Globus pallidus (tissue), 1 donor: Measurements from ENCODE around the gene NOBOX.
"Not testable (repeated sequence)": the region's sequence is repeated elsewhere in the genome, so short reads cannot be mapped to it uniquely, and the experiment has no call there.

Experiments used
- DNase-seq: peaks from one replicate; pipeline ENCODE4 v3.0.0-alpha.2; 2015; ENCODE audit warnings: low spot score

The NOBOX gene

DNA sequence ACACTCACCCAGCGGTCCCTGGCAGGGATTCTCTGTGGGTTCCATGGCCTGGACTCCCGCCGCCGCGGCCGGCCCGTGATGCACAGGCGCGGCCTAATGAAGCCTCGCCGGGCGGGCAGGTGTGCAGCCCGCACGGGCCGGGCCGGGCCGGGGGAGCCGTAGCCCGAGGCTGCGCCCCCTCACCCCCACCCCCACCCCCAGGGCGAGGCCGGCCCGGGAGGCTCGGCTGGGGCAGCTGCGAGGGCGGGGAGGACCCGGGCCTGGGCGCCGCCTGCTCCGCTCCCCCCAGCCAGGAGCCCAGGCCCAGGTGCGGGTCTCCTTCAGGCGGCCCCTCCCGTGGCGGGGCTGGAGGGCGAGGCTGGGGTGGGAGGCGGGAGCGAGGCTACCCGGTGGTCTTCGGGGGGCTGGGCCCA is at the start of gene NOBOX:
TSS of gene NOBOX (minus strand) at position 45 of the 413 bp plus-strand sequence.
- no peak for DNase-seq

DNA sequence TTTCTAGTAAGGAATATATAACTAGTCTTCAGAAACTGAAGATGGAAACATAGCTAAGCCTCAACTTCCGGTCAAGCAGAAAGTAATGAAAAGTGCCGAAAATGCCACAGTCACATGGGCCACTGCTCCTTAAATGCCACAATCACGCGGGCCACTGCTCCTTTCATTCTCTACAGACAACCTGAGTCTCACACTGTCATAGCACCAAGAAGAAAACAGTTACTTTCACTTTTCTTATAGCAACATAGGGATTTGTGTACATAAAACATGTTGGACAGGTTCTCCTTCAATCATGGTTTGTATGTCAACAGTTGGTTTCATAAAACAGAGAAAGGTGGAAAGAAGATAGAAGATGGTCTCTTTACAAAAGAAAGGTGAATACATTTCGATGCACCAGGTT is 48.6 kb upstream of the NOBOX start:
- no peak for DNase-seq

DNA sequence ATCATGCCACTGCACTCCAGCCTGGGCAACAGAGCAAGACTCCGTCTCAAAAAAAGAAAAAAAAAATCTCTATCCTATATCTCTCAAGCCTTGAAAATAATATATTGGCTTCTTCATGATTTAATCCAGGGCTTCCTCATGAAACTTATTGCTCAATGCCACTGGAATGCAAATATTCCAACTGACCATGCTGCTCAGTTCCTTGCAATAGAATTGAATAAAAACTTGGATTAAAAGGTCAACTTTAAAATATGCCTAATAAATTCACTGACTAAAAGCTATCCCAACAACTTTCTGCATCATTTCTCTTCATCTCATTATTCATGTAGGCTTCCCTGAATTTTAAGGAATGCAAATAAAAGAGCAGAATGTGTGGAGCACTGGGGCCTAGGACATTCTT is 42.1 kb upstream of the NOBOX start:
- no peak for DNase-seq

DNA sequence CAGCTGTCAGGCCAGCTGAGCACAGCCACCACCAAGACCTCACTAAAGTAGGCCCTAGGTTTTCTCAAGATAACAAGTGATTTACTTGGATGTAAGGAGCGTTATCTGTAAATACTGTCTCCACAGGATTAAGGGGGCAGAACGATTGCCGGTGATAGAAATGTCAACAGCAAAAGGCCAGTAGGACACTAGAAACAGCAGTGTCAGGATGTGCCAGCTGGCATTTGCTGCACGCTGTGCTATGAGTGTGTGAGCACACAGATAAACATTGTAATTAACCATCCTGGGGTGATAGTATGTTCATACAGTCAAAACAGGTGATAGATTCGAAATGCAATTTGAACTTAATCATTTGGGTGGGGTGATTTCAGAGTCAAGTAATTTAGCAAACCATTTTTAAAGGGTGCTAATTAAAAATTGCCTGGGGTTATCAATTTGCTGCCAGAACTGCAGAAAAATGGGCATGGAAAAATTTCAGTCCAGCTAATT is 36.3 kb upstream of the NOBOX start:
- no peak for DNase-seq

DNA sequence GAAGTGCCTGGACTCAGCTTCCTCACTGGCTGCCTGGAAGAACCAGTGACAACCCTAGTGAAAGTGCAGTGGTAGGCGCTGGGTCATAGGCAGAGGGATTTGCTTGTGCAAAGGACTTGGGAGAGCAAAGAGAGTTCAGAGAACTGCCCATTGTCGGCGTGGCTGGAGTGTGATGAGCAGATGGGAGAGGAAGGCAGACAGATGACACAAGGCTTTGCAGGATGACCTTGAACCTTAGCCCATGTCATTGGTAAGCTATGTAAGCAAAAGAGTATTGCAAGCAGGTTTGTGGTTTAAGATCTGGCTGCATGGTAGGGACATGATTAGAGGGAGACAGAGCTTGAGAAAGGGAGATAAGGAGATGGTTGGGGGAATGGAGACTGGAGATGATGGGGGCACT is 35.3 kb upstream of the NOBOX start:
- DNase-seq: no peak

DNA sequence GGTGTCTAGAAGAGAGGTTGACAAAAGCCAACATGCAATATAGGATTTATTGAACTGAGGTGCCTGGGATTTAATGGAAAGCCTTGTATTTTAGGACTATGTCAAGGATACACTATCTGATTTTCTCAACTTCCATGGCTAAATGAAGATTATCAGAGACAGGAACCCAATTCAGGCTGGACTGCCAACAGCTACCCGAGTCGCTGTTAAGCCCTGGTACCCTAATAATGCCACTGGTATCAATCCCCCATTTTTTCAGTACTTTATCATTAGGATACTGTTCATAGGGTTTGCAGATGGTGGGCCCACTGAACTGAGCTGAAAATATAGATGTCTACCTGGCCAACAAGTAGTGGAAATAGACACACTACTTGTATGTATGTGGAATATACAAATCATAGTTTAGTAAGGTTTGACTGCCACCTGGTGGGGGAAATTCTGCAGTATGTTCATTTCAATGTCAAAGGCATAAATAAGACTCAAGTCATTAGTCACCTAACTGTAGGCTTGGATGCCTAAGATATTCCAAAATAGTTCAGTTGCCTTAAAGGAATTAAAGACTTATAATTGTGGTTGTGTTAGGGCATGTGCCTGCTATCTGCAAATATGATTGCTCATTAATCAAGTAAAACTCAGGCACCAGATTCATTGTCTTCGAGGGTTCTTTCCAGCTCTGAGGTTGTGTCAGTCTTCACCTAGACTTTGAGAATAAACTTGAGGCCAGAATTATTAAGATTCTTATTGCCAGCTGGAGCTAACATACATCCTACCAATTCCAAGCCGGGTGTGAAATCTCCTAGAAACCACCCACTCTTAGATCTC is 34.1 kb upstream of the NOBOX start:
- peak; percentile 39 for DNase-seq

DNA sequence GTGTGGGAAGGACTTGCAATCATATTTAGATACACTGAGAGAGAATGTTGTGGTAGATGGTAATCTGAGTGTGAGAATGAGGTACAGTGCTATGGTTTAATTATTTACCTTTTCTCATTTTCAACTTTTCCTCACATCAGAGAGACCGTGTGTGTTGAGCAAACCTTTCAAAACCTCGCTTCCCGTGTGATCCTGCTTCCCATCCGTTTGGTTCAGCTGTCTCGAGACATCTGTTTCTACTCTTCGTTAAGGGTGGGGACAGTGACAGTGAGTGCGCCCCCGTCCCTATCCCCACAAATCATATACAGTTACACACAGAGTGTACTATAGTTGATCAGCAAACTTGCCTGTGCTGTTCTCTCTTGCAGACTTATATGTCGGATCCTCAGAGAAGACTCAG is 33.0 kb upstream of the NOBOX start:
- DNase-seq: no peak

DNA sequence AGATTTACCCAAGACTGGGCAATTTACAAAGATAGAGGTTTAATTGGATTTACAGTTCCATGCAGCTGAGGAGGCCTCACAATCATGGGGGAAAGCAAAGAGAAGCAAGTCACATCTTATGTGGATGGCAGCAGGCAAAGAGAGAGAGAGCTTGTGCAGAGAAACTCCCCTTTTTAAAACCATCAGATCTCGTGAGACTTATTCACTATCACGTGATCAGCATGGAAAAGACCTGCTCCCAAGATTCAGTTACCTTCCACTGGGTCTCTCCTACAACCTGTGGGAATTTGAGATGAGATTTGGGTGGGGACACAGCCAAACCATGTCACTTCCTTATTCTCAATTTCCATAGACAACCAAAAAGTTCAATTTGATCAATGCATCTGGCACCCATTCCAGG is 24.9 kb upstream of the NOBOX start:
- no peak for DNase-seq

DNA sequence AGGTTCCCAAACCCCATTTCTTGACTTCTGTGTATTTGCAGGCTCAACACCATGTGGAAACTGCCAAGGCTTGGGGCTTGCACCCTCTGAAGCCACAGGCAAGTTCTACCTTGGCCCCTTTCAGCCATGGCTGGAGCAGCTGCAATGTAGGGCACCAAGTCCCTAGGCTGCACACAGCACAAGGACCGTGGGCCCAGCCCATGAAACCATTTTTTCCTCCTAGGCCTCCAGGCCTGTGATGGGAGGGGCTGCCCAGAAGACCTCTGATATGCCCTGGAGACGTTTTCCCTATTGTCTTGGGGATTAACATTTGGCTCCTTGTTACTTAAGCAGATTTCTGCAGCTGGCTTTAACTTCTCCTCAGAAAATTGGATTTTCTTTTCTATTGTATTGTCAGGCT is 24.0 kb upstream of the NOBOX start:
- DNase-seq: not testable (repeated sequence)

DNA sequence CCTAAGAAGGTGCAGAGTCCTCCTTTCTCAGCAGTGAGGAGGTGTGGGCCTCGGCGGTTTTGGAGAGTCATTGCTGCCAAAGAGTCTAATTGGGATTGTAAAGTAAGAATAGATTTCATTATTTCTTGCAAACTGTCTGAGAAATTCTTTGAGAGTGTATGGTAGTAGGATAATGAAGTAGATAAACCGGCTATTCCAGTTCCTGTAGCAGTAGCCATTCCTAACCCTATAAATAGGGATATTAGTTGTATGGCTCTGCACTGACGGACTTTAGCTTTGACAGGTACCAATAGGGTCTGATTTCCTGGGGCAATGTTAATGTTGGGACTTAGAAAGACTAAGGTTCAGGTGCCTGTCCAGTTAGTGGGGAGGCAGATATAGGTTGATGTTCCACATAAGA is 15.4 kb upstream of the NOBOX start:
- not testable (repeated sequence) for DNase-seq

DNA sequence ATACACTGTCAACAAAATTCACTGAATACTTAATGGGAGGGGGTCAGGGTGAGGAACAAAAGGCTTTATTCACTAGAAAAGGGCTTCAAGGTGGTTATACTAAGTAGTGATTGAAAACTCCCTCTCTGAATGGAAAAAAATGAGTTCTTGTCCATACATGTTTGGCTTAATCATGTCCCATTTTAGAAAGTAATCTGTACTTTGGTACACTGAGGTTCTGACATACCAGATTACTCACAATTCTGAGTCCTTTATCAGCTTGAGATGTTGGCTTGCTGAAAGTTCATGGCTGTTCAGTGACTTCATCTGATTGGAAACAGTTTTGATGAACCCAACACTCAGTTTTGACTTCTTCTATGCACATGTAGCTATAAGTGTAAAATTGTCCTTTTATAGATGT is 12.8 kb upstream of the NOBOX start:
- no peak for DNase-seq

DNA sequence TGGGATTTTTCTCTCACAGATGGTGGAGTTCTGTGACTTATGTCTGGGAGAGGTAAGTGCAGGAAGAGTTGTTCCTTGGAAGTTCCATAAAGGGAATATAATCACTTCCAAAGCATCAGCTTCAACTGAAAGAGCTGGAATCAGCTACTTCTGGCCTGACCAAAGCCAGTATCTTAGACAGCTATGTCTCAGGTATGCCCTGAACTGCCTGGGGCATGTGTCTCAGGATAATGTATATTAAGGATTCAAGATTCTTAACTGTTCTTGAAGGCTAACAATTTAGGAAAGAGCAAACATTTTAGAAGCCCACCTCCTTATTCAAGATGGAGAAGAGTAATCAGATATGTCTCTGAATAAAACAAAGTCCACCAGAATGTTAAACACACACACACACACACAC is 12.4 kb upstream of the NOBOX start:
- DNase-seq: no peak

DNA sequence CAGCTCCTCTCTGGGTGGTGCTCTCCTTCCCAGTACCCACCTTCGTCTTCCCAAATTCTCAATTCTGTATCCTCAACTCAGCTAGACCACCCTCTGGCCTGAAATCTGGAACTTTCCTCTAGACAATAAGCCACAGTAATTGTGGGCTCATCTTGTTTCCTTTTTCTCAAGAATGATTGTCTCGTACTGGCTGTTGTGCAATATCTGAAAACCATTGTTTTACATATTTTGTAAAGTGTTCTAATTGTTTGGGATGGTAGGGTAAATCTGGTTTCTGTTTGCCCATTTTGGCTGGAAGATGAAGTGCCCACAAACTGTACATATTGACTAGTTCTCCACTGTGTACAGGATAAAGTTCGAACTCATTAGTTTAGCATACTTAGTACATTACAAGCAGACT is 11.3 kb upstream of the NOBOX start:
- no peak for DNase-seq

DNA sequence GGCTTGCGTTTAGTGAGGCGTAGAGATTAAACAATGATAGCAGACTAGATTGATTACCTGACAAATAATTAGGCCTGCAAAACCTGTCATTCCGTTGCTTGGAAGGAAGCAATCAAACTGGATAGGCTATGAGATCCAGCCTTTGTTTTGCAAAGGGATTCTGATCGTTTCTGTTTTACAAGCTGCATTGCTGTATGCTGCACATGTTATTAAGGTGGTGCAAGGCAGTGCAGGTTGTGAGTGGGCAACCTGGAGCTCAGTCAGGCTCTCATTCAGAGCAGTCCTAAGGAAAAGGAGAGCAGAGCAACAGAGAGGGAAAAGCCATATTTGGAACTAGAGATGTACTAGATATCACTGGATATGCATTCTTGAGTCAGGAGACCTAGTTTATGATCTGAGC is 6.9 kb upstream of the NOBOX start:
- DNase-seq: no peak

DNA sequence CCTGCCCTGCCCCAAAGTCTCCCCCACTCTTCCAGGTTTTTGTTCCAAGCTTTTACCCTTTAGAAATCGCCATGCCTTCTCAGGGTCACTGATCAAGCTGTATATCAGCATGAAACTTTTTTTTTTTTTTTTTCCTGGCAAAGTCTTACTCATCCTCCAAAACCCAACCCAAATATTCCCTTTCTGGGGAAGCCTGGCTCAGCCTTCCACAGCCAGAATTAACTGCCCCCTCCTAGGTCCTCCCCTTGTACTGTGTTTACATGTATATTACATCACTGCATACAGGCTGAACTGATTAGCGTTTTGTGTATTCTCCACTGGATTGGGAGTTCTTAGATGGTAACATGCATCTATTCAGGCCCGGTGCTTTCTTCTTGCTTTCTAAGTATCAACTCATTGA is 4.6 kb upstream of the NOBOX start:
- no peak for DNase-seq

DNA sequence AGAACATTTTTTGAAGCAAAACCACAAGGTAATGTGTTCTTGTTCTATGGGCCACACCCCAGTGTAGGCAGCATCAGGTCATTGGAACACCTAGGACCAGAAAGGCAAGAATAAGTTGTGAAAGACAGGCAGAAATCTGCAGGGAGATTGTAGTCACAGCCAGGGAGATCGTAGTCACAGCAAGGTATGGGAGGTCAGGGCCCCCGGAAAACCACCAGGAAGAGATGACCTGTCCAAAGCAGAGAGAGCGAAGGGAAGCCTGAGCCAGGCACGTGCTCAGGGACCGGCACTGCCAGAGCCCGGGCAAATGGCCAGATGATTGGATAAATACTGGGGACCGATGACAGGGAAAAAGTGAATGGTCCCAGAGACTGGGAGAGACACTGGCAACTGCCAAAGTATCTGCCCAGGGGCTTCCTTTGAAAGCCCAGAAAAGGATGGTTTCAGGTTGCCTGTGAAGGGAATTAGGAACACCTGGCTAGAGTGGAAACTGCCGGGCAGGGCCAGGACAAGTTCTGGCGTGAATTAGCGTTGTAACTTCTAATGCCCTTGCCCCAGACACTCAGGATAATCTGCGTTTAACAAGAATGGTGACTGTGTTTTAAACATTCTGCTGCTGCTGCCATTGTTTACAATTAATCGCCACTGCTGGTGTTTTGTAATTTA is 3.9 kb upstream of the NOBOX start:
- DNase-seq: no peak

DNA sequence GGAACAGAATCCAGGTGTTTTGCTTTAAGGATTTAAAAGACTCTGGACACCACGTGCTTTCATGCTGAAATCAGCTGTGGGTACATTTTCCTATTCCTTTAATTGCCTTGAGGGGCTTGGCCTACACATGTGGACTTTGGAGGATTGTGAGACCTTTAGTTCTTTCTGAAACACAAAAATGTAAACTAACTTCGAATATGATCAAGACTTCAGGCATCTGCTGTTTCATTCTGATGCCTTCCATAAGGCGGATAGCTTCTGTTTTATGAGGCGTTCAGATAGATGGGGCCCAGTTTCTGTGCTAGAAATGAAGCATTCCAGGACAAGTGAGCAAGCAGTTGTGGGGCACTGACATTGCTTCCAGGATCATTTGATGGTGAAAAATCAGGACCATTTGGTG is 1.5 kb upstream of the NOBOX start:
- DNase-seq: no peak

DNA sequence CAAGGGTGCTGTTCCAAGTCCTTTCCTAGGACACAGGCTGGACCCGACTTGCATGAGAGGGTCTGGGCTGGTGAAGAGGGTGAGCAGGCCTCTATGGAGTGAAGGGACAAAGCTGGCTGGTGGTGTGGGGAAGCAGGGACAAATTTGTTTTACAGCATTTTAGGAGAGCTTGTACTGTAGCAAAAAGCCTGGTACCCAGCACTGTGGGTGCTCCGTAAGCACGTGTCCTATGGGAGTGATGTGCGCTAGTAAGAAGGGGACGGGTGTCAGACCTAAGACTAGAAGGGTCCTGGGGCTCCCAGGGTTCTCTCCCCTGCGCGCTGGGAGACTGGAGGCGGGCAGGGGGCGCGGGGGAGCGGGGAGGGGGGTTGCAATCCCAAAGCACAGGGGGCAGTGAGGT is 391 bp downstream of the NOBOX start:
- no peak for DNase-seq

DNA sequence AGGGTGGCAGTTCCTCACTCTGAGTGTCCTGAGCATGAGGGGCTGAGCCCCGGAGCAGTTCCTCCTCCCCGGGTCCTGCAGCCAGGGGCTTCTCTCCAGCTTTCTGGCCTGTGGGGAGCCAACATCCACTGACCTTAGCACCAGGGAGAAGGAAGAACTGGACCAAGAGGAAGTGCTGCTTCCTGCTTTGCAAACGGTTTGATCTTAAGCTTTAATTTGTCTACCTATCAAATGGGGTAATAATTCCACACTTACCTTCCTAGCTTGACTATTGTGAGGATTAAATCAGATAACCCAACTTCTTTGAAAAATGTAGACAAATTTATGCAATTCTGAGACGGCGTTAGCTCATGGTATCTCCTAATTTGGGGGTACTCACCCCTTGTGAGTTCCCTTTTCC is 2.0 kb downstream of the NOBOX start:
- DNase-seq: no peak

DNA sequence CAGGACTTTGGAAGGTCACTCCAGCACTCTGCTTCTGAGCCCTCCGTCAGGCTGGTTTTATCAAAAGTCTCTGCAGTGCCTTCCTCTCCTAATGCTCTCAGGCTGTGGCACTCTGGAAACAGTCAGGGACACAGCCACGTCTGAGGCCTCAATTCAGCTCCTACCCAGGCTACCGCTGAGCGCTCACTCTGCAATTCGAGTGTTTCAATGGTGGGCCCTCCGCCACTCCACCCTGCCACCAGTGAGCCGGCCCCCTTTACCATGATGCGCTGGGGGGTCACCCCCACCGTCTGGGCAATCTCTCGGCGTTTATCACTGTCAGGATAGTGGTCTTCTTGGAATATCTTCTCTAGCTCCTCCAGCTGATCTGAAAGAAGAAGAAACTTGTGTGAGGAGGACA is 3.5 kb downstream of the NOBOX start:
- no peak for DNase-seq

DNA sequence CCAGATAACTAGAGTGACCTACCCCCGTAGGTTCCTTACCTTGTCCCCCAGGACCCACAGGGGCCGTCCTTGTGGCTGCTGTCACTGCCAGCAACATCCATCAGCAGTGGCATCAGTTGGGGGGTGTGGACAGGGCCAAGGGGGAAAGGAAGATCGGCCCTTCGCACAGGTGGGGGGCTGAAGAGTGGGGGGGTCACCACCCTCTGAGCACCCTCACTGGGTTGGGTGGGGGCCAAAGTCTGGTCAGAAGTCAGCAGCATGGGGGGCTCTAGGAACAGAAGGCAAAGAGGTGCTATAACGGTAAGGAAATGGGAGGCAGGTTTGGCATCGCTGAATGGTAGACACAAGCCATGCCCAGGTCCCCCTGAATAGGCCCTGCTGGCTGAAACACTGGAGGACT is 4.6 kb downstream of the NOBOX start:
- DNase-seq: no peak

DNA sequence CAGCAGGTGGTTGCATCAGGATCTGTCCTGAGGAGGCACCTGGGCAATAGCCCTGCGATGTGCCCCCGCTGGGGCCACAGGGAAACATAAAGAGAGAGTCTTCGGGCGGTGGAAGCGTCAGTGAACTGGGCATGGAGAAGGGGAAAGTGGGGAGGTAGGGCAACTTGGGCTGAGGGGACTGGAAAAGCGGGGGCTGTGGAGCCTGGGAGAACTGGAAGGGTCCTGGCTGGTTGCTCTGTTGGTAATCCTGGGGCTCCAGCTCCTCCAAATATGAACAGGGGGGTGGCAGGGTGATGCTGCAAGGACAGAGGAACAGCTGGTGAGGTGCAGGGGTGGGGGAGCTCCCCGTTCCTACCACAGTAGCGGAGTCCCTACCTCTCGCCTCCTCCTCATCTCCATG is 5.2 kb downstream of the NOBOX start:
- DNase-seq: no peak

DNA sequence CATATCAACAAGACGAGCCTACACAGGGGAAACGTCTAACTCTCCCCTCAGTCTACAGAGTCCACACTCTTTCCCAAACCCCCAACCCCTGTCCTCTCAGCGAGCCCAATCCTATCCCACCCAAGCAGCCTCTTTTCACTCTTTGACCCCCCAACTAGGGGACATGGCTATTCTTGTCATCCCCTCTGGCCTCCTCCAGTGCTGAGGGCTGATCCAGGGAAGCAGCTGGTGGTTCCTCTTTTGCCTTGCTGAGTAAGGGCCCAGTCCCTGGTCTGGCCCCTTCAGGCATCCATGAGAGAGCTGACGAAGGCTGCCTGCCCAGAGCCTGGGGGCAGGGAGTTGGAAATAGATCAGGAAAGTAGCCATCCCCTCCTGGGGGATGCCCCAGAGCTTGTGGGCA is 6.4 kb downstream of the NOBOX start:
- no peak for DNase-seq

DNA sequence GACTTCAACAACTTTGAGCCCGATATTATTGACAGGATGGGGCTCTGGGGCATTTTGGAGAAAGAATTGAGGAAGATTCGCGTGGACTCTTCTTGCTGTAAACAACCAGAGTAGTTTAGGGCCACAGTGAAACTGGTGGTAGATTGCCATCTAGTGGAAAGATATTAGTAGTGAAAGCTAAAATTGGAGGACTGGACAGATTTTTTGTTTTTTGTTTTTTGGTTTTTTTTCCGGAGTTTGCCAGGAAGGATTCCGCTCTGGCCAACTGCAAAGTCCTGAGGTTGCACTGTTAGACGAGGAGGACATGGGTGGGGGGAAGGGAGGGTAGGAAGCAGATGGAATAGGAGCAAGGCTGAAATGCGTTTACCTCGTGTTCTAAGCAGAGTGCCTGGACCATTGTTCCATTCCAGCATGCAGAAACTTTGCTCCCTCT is 11.7 kb downstream of the NOBOX start:
- peak; percentile 65 for DNase-seq
